Mesendoderm (in vitro differentiated cells): ENCODE results near the gene CD101.

Experiments used
- DNase-seq: peaks from one replicate; pipeline ENCODE4 v3.0.0; 2013
- H2AK5ac ChIP-seq: 2 replicates; pipeline ENCODE4 v1.6.1; 2013; ENCODE audit warnings: low read length, inconsistent platforms
- H2BK120ac ChIP-seq: 2 replicates; pipeline ENCODE4 v1.6.1; 2013; ENCODE audit warnings: low read depth, mild to moderate bottlenecking, low read length, moderate library complexity, mixed read lengths
- H2BK15ac ChIP-seq: replicated peaks from 2 replicates; pipeline ENCODE4 v1.6.1; 2013; ENCODE audit warnings: low read depth, mild to moderate bottlenecking, moderate library complexity
- H2BK5ac ChIP-seq: 2 replicates; pipeline ENCODE4 v1.6.1; 2013; ENCODE audit warnings: low read length, inconsistent platforms
- H3K18ac ChIP-seq: 2 replicates; pipeline ENCODE4 v1.6.1; 2013; ENCODE audit warnings: mild to moderate bottlenecking, low read length, mixed read lengths
- H3K23ac ChIP-seq: one replicate; pipeline ENCODE4 v1.6.1; 2013; ENCODE audit warnings: low read length
- H3K27ac ChIP-seq: 2 replicates; pipeline ENCODE4 v1.5.1; 2013; ENCODE audit warnings: low read depth, mild to moderate bottlenecking, inconsistent platforms, low read length, moderate library complexity
- H3K27me3 ChIP-seq: 2 replicates; pipeline ENCODE4 v1.6.1; 2013; ENCODE audit warnings: low read length, control low read depth, mild to moderate bottlenecking, inconsistent platforms; ENCODE audit not compliant: insufficient read depth, poor library complexity
- H3K36me3 ChIP-seq: 2 replicates; pipeline ENCODE4 v1.6.1; 2013; ENCODE audit warnings: low read length, inconsistent platforms; ENCODE audit not compliant: control insufficient read depth, insufficient read depth
- H3K4ac ChIP-seq: one replicate; pipeline ENCODE4 v1.6.1; 2013; ENCODE audit warnings: low read depth, mild to moderate bottlenecking, low read length, moderate library complexity
- H3K4me1 ChIP-seq: 2 replicates; pipeline ENCODE4 v1.6.1; 2013; ENCODE audit warnings: low read depth, low read length, inconsistent platforms; ENCODE audit not compliant: control insufficient read depth
- H3K4me2 ChIP-seq: 2 replicates; pipeline ENCODE4 v1.6.1; 2013; ENCODE audit warnings: low read length
- H3K4me3 ChIP-seq: 2 replicates; pipeline ENCODE4 v1.5.1; 2013; ENCODE audit warnings: mild to moderate bottlenecking, low read length
- H3K56ac ChIP-seq: one replicate; pipeline ENCODE4 v1.6.1; 2013; ENCODE audit warnings: low read length
- H3K79me1 ChIP-seq: 2 replicates; pipeline ENCODE4 v1.6.1; 2013; ENCODE audit warnings: low read length, inconsistent platforms
- H3K79me2 ChIP-seq: 2 replicates; pipeline ENCODE4 v1.6.1; 2013; ENCODE audit warnings: mild to moderate bottlenecking, low read length; ENCODE audit not compliant: control insufficient read depth, insufficient read depth
- H3K9ac ChIP-seq: 2 replicates; pipeline ENCODE4 v1.6.1; 2013; ENCODE audit warnings: low read length, inconsistent platforms
- H4K5ac ChIP-seq: one replicate; pipeline ENCODE4 v1.6.1; 2013; ENCODE audit warnings: low read length
- H4K8ac ChIP-seq: one replicate; pipeline ENCODE4 v1.6.1; 2013; ENCODE audit warnings: low read depth, mild to moderate bottlenecking, control low read depth, low read length, moderate library complexity
- WGBS: extraction: QIAGEN DNeasy Blood & Tissue Kit; methylation state at CpG from one replicate; pipeline ENCODE4 v1.1.7; 2013; ENCODE audit warnings: low lambda C conversion rate, missing lambda C conversion rate; ENCODE audit not compliant: insufficient coverage; ENCODE audit errors: extremely low coverage; 5-methylcytosine and 5-hydroxymethylcytosine counted together

Gene CD101

GRCh38 chr1:117068580-117068979 lies 67.0 kb downstream of the CD101 start:
- H2BK15ac ChIP-seq = no peak overlapping the region

DNA sequence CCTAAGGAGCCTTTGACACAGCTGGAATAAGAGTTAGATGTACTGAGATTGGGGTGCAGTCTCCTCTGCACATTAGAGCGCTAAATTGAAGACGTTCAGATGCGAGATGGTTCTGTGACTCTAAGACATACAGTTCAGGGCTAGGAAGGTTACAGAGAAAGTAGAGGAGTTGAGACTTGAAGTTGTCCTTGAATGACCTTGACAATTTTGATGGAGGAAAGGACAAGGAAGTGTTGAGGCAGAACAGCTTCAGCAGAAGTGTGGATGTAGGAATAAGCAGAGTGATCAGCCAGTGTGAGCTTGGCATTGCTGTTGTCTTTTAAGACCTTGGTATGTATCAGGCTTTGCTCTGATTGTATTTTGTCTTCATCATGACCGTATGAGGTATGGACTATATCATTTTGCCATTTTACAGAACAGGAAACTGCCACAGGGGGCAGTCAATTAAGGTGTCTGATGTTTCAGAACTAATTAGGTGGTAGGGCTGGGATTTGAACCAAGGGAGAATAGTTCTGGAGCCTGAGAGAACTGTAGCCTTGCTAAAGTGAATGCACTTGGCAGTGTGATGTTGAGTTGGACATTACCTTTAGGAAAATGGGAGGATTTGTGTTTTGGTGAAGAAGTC lies 67.8 kb downstream of the CD101 start:
- no peak overlapping the region for H3K4ac ChIP-seq
- no peaks in the 10 kb centered on the region for H3K4me1 ChIP-seq
- no peak overlapping the region for H3K56ac ChIP-seq
- H3K27ac ChIP-seq = no peak overlapping the region
- no peak overlapping the region for H4K5ac ChIP-seq
- no peak overlapping the region for H3K18ac ChIP-seq
- H2BK120ac ChIP-seq = no peak overlapping the region
- peaks cover 4% of the 10 kb centered on the region for H3K36me3 ChIP-seq
- H3K27me3 ChIP-seq = no peaks in the 10 kb centered on the region
- H3K79me2 ChIP-seq = peaks cover 5% of the 10 kb centered on the region
- H3K9ac ChIP-seq = no peak overlapping the region
- H3K23ac ChIP-seq = no peak overlapping the region
- no peak for DNase-seq
- H2BK15ac ChIP-seq = no peak overlapping the region
- no peak overlapping the region for H2BK5ac ChIP-seq
- H3K4me3 ChIP-seq = no peak overlapping the region
- H4K8ac ChIP-seq = no peak overlapping the region
- H3K4me2 ChIP-seq = no peak overlapping the region
- no CpG with 5 or more reads among the region's 4 CpGs for WGBS
- peaks cover 14% of the 10 kb centered on the region for H3K79me1 ChIP-seq
- H2AK5ac ChIP-seq = no peak overlapping the region

More at GRCh38 chr1:117068580-117068979, 67.0 kb downstream of the CD101 start:
- WGBS = no CpG with 5 or more reads among the region's 5 CpGs
- Histone ChIP-seq H2BK120ac (no peak overlapping the region), H3K4me2 (no peak overlapping the region), H3K27me3 (no peaks in the 10 kb centered on the region), H3K4me1 (no peaks in the 10 kb centered on the region), H3K79me1 (peaks cover 14% of the 10 kb centered on the region), H3K79me2 (peaks cover 5% of the 10 kb centered on the region), H4K8ac (no peak overlapping the region), H2AK5ac (no peak overlapping the region), H2BK5ac (no peak overlapping the region), H3K56ac (no peak overlapping the region), H3K36me3 (peaks cover 4% of the 10 kb centered on the region), H3K27ac (no peak overlapping the region), H3K4ac (no peak overlapping the region), H4K5ac (no peak overlapping the region), H3K23ac (no peak overlapping the region), H3K4me3 (no peak overlapping the region), H3K9ac (no peak overlapping the region), H3K18ac (no peak overlapping the region)
- DNase-seq = no peak

DNA sequence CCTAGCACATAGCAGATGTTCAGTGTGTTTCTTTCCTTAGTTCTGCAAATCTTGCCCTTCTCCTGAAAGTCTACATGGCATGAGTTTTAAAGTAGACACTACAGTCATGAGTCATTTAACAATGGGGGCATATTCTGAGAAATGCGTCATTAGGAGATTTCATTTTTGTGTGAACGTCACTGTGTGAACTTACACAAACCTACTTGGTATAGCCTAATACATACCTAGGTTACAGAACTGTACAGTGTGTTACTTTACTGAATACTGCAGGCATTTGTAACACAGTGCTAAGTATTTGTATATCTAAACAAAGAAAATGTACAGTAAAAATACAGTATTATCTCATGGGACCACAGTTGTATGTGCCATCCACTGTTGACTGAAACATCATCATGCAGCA lies 68.6 kb downstream of the CD101 start:
- no CpG with 5 or more reads among the region's 2 CpGs for WGBS
- no peak overlapping the region for H4K5ac ChIP-seq
- no peak overlapping the region for H3K9ac ChIP-seq
- H3K18ac ChIP-seq = no peak overlapping the region
- no peak overlapping the region for H4K8ac ChIP-seq
- no peak overlapping the region for H3K56ac ChIP-seq
- no peaks in the 10 kb centered on the region for H3K27me3 ChIP-seq
- no peak for DNase-seq
- peaks cover 14% of the 10 kb centered on the region for H3K79me1 ChIP-seq
- H3K4me2 ChIP-seq = no peak overlapping the region
- H3K79me2 ChIP-seq = peaks cover 5% of the 10 kb centered on the region
- no peak overlapping the region for H3K27ac ChIP-seq
- no peak overlapping the region for H2AK5ac ChIP-seq
- no peaks in the 10 kb centered on the region for H3K4me1 ChIP-seq
- no peak overlapping the region for H3K4ac ChIP-seq
- no peak overlapping the region for H2BK5ac ChIP-seq
- peaks cover 4% of the 10 kb centered on the region for H3K36me3 ChIP-seq
- no peak overlapping the region for H2BK120ac ChIP-seq
- no peak overlapping the region for H3K4me3 ChIP-seq
- no peak overlapping the region for H2BK15ac ChIP-seq
- H3K23ac ChIP-seq = no peak overlapping the region

DNA sequence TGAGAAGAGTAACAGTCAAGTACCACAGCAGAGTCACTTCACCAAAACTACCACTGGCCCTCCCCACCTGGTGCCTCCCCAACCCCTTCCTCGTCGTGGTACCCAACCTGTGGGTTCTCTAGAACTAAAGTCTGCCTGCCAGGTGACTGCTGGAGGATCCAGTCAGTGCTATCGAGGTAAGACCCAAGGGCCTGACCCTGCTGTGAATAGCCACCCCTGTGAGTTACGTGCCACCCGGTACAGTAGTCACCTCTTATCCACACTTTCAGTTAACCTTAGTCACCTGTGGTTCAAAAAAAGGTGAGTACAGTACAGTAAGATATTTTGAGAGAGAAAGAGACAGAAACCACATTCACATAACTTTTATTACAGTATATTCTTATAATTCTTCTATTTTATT lies 75.1 kb downstream of the CD101 start:
- H3K4me3 ChIP-seq = no peak overlapping the region
- WGBS = no CpG with 5 or more reads among the region's 5 CpGs

GRCh38 chr1:117077267-117077666 lies 75.7 kb downstream of the CD101 start:
- no peak overlapping the region for H2AK5ac ChIP-seq
- no peak overlapping the region for H4K8ac ChIP-seq
- no peak overlapping the region for H3K4me3 ChIP-seq
- no peaks in the 10 kb centered on the region for H3K27me3 ChIP-seq
- no peak overlapping the region for H2BK120ac ChIP-seq
- no peak overlapping the region for H2BK5ac ChIP-seq
- no CpG with 5 or more reads among the region's 3 CpGs for WGBS
- H3K36me3 ChIP-seq = peaks cover 16% of the 10 kb centered on the region
- H3K23ac ChIP-seq = no peak overlapping the region
- H3K56ac ChIP-seq = no peak overlapping the region
- H3K27ac ChIP-seq = no peak overlapping the region
- no peaks in the 10 kb centered on the region for H3K79me2 ChIP-seq
- H2BK15ac ChIP-seq = no peak overlapping the region
- no peak for DNase-seq
- no peaks in the 10 kb centered on the region for H3K79me1 ChIP-seq
- no peaks in the 10 kb centered on the region for H3K4me1 ChIP-seq
- H3K4me2 ChIP-seq = no peak overlapping the region
- no peak overlapping the region for H4K5ac ChIP-seq
- no peak overlapping the region for H3K18ac ChIP-seq
- H3K4ac ChIP-seq = no peak overlapping the region
- H3K9ac ChIP-seq = no peak overlapping the region

More for the DNA sequence above, 75.1 kb downstream of the CD101 start:
- no peak overlapping the region for H3K4me2 ChIP-seq
- no peak overlapping the region for H3K9ac ChIP-seq
- H3K4me1 ChIP-seq = no peaks in the 10 kb centered on the region
- H2BK120ac ChIP-seq = no peak overlapping the region
- H3K23ac ChIP-seq = no peak overlapping the region
- H3K79me1 ChIP-seq = peaks cover 4% of the 10 kb centered on the region
- H3K36me3 ChIP-seq = peaks cover 14% of the 10 kb centered on the region
- H3K18ac ChIP-seq = no peak overlapping the region
- H2BK15ac ChIP-seq = no peak overlapping the region
- H4K8ac ChIP-seq = no peak overlapping the region
- no peak overlapping the region for H2AK5ac ChIP-seq
- no peaks in the 10 kb centered on the region for H3K27me3 ChIP-seq
- H3K56ac ChIP-seq = no peak overlapping the region
- H2BK5ac ChIP-seq = no peak overlapping the region
- H3K4ac ChIP-seq = no peak overlapping the region
- H4K5ac ChIP-seq = no peak overlapping the region
- no peak for DNase-seq
- no peaks in the 10 kb centered on the region for H3K79me2 ChIP-seq
- H3K27ac ChIP-seq = no peak overlapping the region

GRCh38 chr1:117079737-117080136 lies 78.2 kb downstream of the CD101 start:
- Histone ChIP-seq H3K9ac (no peak overlapping the region), H3K79me1 (no peaks in the 10 kb centered on the region), H3K27me3 (no peaks in the 10 kb centered on the region), H2BK120ac (no peak overlapping the region), H3K79me2 (no peaks in the 10 kb centered on the region), H2BK15ac (no peak overlapping the region), H4K5ac (no peak overlapping the region), H2BK5ac (no peak overlapping the region), H3K56ac (no peak overlapping the region), H3K36me3 (peaks cover 17% of the 10 kb centered on the region), H4K8ac (no peak overlapping the region), H3K4ac (no peak overlapping the region), H3K27ac (no peak overlapping the region), H3K4me3 (no peak overlapping the region), H3K18ac (no peak overlapping the region), H3K4me2 (no peak overlapping the region), H3K4me1 (no peaks in the 10 kb centered on the region), H2AK5ac (no peak overlapping the region), H3K23ac (no peak overlapping the region)
- WGBS = no CpG with 5 or more reads among the region's 6 CpGs
- no peak for DNase-seq
